Fibroblast of pulmonary artery (primary cell): ENCODE measurements around the gene GPR137B.
"Not testable (repeated sequence)": the region's sequence is repeated elsewhere in the genome, so short reads cannot be mapped to it uniquely, and the experiment has no call there.

ENCODE experiments used
- DNase-seq: peaks from one replicate; pipeline ENCODE4 v3.0.0-alpha.2; 2010; ENCODE audit warnings: low read depth
- H3K4me3 ChIP-seq: replicated peaks from 2 replicates; pipeline ENCODE4 v1.5.1; 2011; ENCODE audit warnings: low read depth, mild to moderate bottlenecking, control low read depth, low read length, moderate library complexity
- TF ChIP-seq, protein P1 (sequence below): IDR thresholded peaks from 2 replicates; pipeline ENCODE4 v1.5.1; 2011; ENCODE audit warnings: mild to moderate bottlenecking, control low read depth, low read length, inconsistent platforms; ENCODE audit errors: missing control alignments

GPR137B gene

GRCh38 chr1:236142253-236143103, at the start of gene GPR137B:
Gene GPR137B, plus strand, starts transcription at chr1:236142539. Its CDS starts 84 bp downstream, at chr1:236142623.
- DNase-seq, result peak; percentile 49
- H3K4me3 ChIP-seq, result peak within 1 kb of the TSS; percentile 64
- TF ChIP-seq, protein P1, sequence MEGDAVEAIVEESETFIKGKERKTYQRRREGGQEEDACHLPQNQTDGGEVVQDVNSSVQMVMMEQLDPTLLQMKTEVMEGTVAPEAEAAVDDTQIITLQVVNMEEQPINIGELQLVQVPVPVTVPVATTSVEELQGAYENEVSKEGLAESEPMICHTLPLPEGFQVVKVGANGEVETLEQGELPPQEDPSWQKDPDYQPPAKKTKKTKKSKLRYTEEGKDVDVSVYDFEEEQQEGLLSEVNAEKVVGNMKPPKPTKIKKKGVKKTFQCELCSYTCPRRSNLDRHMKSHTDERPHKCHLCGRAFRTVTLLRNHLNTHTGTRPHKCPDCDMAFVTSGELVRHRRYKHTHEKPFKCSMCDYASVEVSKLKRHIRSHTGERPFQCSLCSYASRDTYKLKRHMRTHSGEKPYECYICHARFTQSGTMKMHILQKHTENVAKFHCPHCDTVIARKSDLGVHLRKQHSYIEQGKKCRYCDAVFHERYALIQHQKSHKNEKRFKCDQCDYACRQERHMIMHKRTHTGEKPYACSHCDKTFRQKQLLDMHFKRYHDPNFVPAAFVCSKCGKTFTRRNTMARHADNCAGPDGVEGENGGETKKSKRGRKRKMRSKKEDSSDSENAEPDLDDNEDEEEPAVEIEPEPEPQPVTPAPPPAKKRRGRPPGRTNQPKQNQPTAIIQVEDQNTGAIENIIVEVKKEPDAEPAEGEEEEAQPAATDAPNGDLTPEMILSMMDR, result no peak

GRCh38 chr1:236092899-236093298, 49.4 kb upstream of the GPR137B start:
- H3K4me3 ChIP-seq, result no peak overlapping the region
- TF ChIP-seq, protein P1, result no peak
- DNase-seq, result no peak

- no peak for DNase-seq
- TF ChIP-seq, protein P1, result no peak
- no peak overlapping the region for H3K4me3 ChIP-seq
Measured at GRCh38 chr1:236095705-236096520, 46.4 kb upstream of the GPR137B start.

- DNase-seq, result peak; percentile 69
- not testable (repeated sequence) for H3K4me3 ChIP-seq
Measured at GRCh38 chr1:236096660-236097482, 45.5 kb upstream of the GPR137B start.

GRCh38 chr1:236098267-236098666, 44.1 kb upstream of the GPR137B start:
- DNase-seq, result no peak
- no peak overlapping the region for H3K4me3 ChIP-seq
- TF ChIP-seq, protein P1, result no peak

- TF ChIP-seq, protein P1, result no peak
- DNase-seq, result no peak
- no peak overlapping the region for H3K4me3 ChIP-seq
Measured at GRCh38 chr1:236099355-236099974, 42.9 kb upstream of the GPR137B start.
